Measurements from ENCODE around the gene ZNF24. TPM values are rescaled to one million over a fixed set of nuclear protein-coding genes. Genes with fewer than 3 reads are reported as not detected.

The ZNF24 gene
- total RNA-seq, 1 experiment from 2014 or later, result 54.7 TPM

DNA sequence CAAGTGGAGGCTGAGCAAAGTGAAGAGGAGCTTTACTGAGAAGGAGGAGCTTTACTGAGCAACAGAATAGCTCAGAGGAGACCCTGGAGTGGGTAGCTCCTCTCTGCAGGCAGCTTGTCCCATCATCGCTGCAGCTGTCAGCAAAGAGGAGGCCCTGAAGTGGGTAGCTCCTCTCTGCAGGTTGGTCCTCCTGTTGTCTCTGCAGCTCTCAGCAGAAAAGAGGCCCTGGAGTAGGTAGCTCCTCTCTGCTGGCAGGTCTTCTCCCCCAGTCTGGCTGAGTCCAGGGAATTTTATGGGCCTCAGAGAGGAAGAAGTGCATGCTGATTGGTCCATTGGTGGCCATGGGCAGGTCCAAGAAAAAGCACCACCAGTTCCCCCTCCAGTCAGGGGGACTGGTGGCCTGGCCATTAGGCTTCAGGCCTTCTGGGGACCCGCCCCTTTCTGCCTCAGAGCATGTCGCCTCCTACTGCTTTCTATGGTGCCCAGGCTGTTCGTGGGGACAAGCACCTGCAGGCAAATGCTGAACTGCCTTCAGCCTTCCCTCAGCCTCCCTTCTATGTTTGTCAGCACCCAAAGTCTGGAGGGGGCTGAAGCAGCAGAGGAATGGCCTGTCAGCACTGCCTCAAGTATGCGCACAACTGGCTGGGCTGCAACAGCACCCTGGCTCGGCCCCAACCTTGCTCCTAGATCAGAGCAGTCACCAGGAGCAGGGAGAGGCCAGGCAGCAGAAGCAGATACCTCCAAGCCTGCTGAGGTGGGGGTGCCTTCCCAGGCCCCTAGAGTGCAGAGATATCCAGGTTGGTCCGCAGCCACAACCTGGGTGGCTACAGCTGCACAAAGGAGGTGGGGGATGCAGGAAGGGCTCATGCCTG is 60.1 kb downstream of the ZNF24 start:
- no peaks in the 10 kb centered on the region for H4K20me1 ChIP-seq (ENCODE audit: insufficient read depth)
- ATAC-seq, result no peak
- peaks cover 12 to 28% of the 10 kb centered on the region in 2 experiments; a peak in 3 of 4 replicates for H3K9me3 ChIP-seq (ENCODE audit: control insufficient read depth in 1 of 2, insufficient read depth in 1 of 2, low read depth in 1 of 2, low read length in 2 of 2)
- no peaks in the 10 kb centered on the region; a peak in 1 of 4 replicates for H3K36me3 ChIP-seq (ENCODE audit: control insufficient read depth in 1 of 2, insufficient read depth in 2 of 2, low read length in 2 of 2)
- no peaks in the 10 kb centered on the region for H3K9me2 ChIP-seq (ENCODE audit: insufficient read depth)
- ChIA-PET CTCF (no interaction called here), POLR2A (no interaction called here), RAD21 (ENCODE audit: low non-redundant PET in 1 of 2, low total read pairs in 2 of 2, uncharacterized antibody in 2 of 2, unreplicated experiment in 2 of 2) (no interaction called here)
- no peak overlapping the region for H3K4me2 ChIP-seq (ENCODE audit: low read length)
- TF ChIP-seq TCF7L2 (IDR thresholded peaks at IDR 0.05; ENCODE audit: borderline replicate concordance, extremely low read depth, insufficient read depth, insufficient read length) (no peak), CBX3 (IDR thresholded peaks at IDR 0.05; ENCODE audit: low read depth) (peak; percentile 43; the same call in 1 of the 2 replicates)
- intact Hi-C loops (cut with micrococcal nuclease), result no loop called here
- no peak overlapping the region for H3K27ac ChIP-seq (ENCODE audit: low read depth, low read length)
- H3K79me2 ChIP-seq (ENCODE audit: insufficient read depth, low read length), result peaks cover under 1% of the 10 kb centered on the region
- H2AFZ ChIP-seq (ENCODE audit: low read depth, low read length, poor library complexity, severe bottlenecking), result no peak overlapping the region
- H3K9ac ChIP-seq (ENCODE audit: low read length), result no peak overlapping the region
- no peaks in the 10 kb centered on the region for H3K27me3 ChIP-seq (ENCODE audit: insufficient read depth, low read length)
- peaks cover 0 to 7% of the 10 kb centered on the region in 2 experiments; a peak in 2 of 4 replicates for H3K4me1 ChIP-seq (ENCODE audit: control insufficient read depth in 1 of 2, insufficient read depth in 2 of 2, low read length in 2 of 2)
- H3K4me3 ChIP-seq (replicated peaks in 1 of 2; ENCODE audit: low read depth in 1 of 2, low read length in 2 of 2), result no peak overlapping the region
- no peak for DNase-seq (ENCODE audit: low read depth, low spot score)
- BruUV-seq (replicated peaks), result no TSS peak

DNA sequence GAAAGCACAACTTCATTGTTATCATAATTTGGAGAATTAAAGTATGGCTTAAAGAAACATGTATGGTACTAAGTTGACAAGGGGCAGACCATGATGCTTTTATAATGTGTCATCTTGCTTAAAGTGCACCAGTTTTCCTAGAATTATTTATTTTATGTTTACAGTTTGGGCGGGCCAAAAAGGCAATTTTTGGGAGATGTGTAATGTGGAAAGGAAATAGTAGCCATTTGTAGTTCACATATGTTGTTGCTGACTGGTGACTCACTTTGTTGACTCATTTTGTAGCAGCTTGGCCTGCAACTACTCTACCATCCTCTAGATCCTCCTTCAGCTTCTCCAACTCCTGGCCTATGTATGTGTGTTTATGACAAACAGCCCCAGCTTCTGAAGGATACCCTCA is 61.9 kb downstream of the ZNF24 start:
- no peak overlapping the region for H3K4me2 ChIP-seq (ENCODE audit: low read length)
- no TSS peak for BruUV-seq (replicated peaks)
- DNase-seq (ENCODE audit: low read depth, low spot score), result no peak
- peaks cover 0 to 2% of the 10 kb centered on the region in 2 experiments; a peak in 1 of 4 replicates for H3K4me1 ChIP-seq (ENCODE audit: control insufficient read depth in 1 of 2, insufficient read depth in 2 of 2, low read length in 2 of 2)
- no peaks in the 10 kb centered on the region for H3K27me3 ChIP-seq (ENCODE audit: insufficient read depth, low read length)
- H4K20me1 ChIP-seq (ENCODE audit: insufficient read depth), result no peaks in the 10 kb centered on the region
- H3K9me2 ChIP-seq (ENCODE audit: insufficient read depth), result no peaks in the 10 kb centered on the region
- ChIA-PET RAD21 (ENCODE audit: low non-redundant PET in 1 of 2, low total read pairs in 2 of 2, uncharacterized antibody in 2 of 2, unreplicated experiment in 2 of 2) (no interaction called here), POLR2A (interaction anchor here (0.7 kb wide), 1 partner anchor 8 kb away, joined by 3 read pairs; the partner anchor contains the start of gene ZSCAN30), CTCF (no interaction called here)
- H3K27ac ChIP-seq (ENCODE audit: low read depth, low read length), result no peak overlapping the region
- intact Hi-C loops (cut with micrococcal nuclease), result no loop called here
- no peak for ATAC-seq
- H3K4me3 ChIP-seq (replicated peaks in 1 of 2; ENCODE audit: low read depth in 1 of 2, low read length in 2 of 2), result no peak overlapping the region
- peaks cover 12 to 36% of the 10 kb centered on the region in 2 experiments; a peak in 3 of 4 replicates for H3K9me3 ChIP-seq (ENCODE audit: control insufficient read depth in 1 of 2, insufficient read depth in 1 of 2, low read depth in 1 of 2, low read length in 2 of 2)
- H3K36me3 ChIP-seq (ENCODE audit: control insufficient read depth in 1 of 2, insufficient read depth in 2 of 2, low read length in 2 of 2), result no peaks in the 10 kb centered on the region; a peak in 1 of 4 replicates
- H3K9ac ChIP-seq (ENCODE audit: low read length), result no peak overlapping the region
- TF ChIP-seq EZH2phosphoT487 (IDR thresholded peaks at IDR 0.05; ENCODE audit: borderline replicate concordance), result no peak
- TF ChIP-seq, protein P1, sequence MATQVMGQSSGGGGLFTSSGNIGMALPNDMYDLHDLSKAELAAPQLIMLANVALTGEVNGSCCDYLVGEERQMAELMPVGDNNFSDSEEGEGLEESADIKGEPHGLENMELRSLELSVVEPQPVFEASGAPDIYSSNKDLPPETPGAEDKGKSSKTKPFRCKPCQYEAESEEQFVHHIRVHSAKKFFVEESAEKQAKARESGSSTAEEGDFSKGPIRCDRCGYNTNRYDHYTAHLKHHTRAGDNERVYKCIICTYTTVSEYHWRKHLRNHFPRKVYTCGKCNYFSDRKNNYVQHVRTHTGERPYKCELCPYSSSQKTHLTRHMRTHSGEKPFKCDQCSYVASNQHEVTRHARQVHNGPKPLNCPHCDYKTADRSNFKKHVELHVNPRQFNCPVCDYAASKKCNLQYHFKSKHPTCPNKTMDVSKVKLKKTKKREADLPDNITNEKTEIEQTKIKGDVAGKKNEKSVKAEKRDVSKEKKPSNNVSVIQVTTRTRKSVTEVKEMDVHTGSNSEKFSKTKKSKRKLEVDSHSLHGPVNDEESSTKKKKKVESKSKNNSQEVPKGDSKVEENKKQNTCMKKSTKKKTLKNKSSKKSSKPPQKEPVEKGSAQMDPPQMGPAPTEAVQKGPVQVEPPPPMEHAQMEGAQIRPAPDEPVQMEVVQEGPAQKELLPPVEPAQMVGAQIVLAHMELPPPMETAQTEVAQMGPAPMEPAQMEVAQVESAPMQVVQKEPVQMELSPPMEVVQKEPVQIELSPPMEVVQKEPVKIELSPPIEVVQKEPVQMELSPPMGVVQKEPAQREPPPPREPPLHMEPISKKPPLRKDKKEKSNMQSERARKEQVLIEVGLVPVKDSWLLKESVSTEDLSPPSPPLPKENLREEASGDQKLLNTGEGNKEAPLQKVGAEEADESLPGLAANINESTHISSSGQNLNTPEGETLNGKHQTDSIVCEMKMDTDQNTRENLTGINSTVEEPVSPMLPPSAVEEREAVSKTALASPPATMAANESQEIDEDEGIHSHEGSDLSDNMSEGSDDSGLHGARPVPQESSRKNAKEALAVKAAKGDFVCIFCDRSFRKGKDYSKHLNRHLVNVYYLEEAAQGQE (IDR thresholded peaks at IDR 0.05; ENCODE audit: low read depth), result no peak
- no peak for TF ChIP-seq EGR1 (IDR thresholded peaks at IDR 0.05; ENCODE audit: low read depth)
- TF ChIP-seq EZH2 (IDR thresholded peaks at IDR 0.05), result no peak
- no peak for TF ChIP-seq JUND (IDR thresholded peaks at IDR 0.05)
- no peak for TF ChIP-seq SIN3A (IDR thresholded peaks at IDR 0.05; ENCODE audit: low read depth)
- no peaks in the 10 kb centered on the region; the same call in 1 of the 2 replicates for H3K79me2 ChIP-seq (ENCODE audit: insufficient read depth, low read length)
- H2AFZ ChIP-seq (ENCODE audit: low read depth, low read length, poor library complexity, severe bottlenecking), result no peak overlapping the region

Measured in HCT116 (cell line).